Fibroblast of skin of left biceps (primary cell): ENCODE measurements around the gene AKAP8L.
"Not testable (repeated sequence)": the region's sequence is repeated elsewhere in the genome, so short reads cannot be mapped to it uniquely, and the experiment has no call there.

Source experiments
- DNase-seq, 2 experiments: peaks; one replicate each; pipeline ENCODE4 v3.0.0-alpha.2; 2013; ENCODE audit warnings: low read depth in 2 of 2

The AKAP8L gene

GRCh38 chr19:15379999-15380647 lies 38.7 kb downstream of the AKAP8L start:
- peak in 1 of 2 experiments; percentile 5 for DNase-seq

- peak; percentile 96 for DNase-seq
Measured at GRCh38 chr19:15379083-15379998, 39.4 kb downstream of the AKAP8L start, which contains the start of gene AKAP8. AKAP8 (minus strand) TSS chr19:15379787; CDS start chr19:15379731, 56 bp downstream.

- DNase-seq, result no peak
Measured at GRCh38 chr19:15378534-15379082, 40.2 kb downstream of the AKAP8L start.

GRCh38 chr19:15374796-15375440 lies 43.9 kb downstream of the AKAP8L start:
- DNase-seq, result no peak

- DNase-seq, result no peak
Measured at GRCh38 chr19:15374105-15374651, 44.6 kb downstream of the AKAP8L start.

- DNase-seq, result no peak
Measured at GRCh38 chr19:15373644-15374043, 45.1 kb downstream of the AKAP8L start.

- DNase-seq, result no peak
Measured at GRCh38 chr19:15372891-15373301, 45.9 kb downstream of the AKAP8L start.

GRCh38 chr19:15372470-15372869 lies 46.3 kb downstream of the AKAP8L start:
- DNase-seq, result no peak

- DNase-seq, result no peak
Measured at GRCh38 chr19:15371786-15372380, 46.9 kb downstream of the AKAP8L start.

GRCh38 chr19:15371119-15371518 lies 47.7 kb downstream of the AKAP8L start:
- DNase-seq, result no peak

GRCh38 chr19:15369594-15369891 lies 49.2 kb downstream of the AKAP8L start:
- DNase-seq, result no peak

- DNase-seq, result no peak
Measured at GRCh38 chr19:15368798-15369593, 49.8 kb downstream of the AKAP8L start.

- no peak for DNase-seq
Measured at GRCh38 chr19:15368051-15368632, 50.6 kb downstream of the AKAP8L start.

- no peak for DNase-seq
Measured at GRCh38 chr19:15367439-15367838, 51.3 kb downstream of the AKAP8L start.

GRCh38 chr19:15365264-15365663 lies 53.5 kb downstream of the AKAP8L start:
- no peak for DNase-seq

- not testable (repeated sequence) for DNase-seq
Measured at GRCh38 chr19:15363791-15364190, 55.0 kb downstream of the AKAP8L start.

GRCh38 chr19:15363048-15363447 lies 55.7 kb downstream of the AKAP8L start:
- not testable (repeated sequence) for DNase-seq

GRCh38 chr19:15360015-15360414 lies 58.8 kb downstream of the AKAP8L start:
- DNase-seq, result not testable (repeated sequence)

- no peak for DNase-seq
Measured at GRCh38 chr19:15358918-15359317, 59.9 kb downstream of the AKAP8L start.

- no peak for DNase-seq
Measured at GRCh38 chr19:15357906-15358305, 60.9 kb downstream of the AKAP8L start.
